ENCODE data around the gene RGS17.
"Not testable (repeated sequence)": the region's sequence is repeated elsewhere in the genome, so short reads cannot be mapped to it uniquely, and the experiment has no call there.

Gene RGS17

DNA sequence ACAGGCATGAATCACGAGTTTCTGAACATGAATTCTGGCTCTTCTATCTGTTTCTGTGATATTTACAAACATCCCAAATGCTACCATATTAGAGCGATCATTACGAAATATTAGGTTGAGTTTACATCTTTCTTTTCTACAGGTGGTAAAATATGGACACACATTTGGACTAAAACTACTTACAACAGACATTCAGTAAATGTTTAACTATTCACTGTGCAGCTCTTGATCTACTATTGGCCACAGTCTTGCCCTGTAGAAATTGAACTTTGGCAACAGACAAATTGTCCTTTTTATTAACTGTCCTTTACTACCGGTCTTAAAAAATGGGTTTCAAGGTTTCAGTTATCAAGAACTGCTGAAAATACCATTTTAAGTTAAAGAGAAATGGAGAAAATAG is 102.1 kb downstream of the RGS17 start:
- no peak for DNase-seq

DNA sequence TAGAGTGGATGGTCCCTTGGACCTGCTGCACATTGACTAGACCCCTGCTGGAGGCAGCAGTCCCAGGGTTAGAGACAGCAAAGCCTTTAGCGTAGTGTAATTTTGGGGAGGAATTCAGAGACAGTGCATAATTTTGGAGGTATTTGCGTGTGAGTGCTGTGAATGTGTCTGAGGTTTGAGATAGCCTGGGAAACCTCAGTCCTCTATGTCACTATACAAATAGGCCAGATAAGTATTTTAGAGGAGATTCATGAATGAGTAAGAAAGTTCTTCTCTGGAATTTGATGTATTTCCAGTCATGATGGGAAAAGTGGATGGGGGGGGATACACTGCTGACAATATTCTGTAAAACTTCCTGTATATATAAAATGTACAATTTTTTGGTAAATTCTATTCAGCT is 102.8 kb downstream of the RGS17 start:
- no peak for DNase-seq

DNA sequence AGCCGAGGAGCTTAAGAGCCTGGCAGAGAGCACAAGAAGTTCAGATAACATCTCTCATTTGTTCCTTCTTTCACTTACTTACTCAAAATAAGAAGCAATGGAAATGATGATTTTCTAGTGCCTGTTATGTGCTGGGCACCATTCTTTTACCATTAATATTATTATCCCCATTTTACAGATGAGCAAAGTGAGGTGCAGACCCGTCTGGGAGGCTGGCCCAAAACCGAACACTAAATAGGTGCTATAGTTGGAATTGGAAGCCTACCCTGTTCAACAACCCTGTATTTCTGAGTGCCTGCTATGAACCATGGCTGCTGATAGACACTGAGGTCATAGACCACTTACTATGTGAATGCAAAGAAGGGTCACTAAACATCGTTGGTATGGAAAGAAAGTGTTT is 103.6 kb downstream of the RGS17 start:
- DNase-seq: no peak

GRCh38 chr6:153024709-153025017 is 106.4 kb downstream of the RGS17 start:
- no peak for DNase-seq

DNA sequence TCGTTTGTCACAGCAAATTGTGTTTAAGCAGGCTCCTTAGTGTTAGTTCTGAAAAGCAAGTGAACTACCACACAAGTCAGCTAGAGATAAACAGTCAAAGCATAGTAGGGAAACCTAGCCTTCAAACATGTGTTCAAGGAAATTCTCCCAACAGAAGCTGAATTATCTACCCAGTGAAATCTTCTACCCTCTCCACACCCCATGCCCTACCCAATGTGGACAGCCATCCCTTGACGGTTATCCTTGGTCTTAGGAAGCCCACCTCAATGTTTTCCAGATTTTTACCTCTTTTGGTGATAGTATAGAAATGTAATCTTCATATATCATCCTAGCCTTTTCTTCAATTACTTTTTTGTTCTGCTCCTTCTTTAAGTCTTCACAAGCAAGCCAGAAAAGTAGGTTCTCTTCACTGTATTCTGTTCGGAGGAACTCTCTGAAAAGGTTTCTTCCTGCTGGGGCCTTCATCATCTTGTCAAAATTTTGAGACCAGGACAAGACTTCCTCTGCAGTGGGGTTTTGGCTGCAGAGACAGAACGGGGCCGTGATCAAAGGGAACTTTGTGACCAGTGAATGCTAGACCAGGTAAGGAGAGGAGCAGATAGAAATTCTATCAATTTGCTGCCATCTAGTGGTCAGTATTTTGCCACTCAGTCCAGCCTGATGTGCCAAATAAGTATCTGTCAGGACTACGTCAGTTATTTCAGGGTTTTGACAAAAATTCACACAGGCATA is 106.9 kb downstream of the RGS17 start:
- peak; percentile 7 for DNase-seq

GRCh38 chr6:153018355-153018754 is 112.7 kb downstream of the RGS17 start:
- DNase-seq: no peak

- no peak for DNase-seq
These were observed 114.2 kb downstream of the RGS17 start for GRCh38 chr6:153016846-153017245.

GRCh38 chr6:153015094-153015640 is 115.9 kb downstream of the RGS17 start:
- no peak for DNase-seq

DNA sequence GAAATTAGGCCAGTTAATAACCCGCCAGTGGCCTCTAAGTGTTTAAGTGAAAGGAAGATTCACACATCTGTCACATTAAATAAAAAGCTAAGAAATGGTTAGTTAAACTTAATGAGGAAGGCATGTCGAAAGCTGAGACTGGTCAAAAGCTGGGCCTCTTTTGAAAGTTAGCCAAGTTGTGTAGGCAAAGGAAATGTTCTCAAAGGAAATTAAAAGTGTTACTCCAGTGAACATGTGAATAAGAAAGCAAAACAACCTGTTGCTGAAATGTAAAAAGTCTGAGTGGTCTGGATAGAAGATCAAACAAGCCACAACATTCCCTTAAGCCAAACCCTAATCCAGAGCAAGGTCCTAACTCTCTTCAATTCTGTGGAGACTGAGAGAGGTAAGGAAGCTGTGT is 117.6 kb downstream of the RGS17 start:
- DNase-seq: no peak

DNA sequence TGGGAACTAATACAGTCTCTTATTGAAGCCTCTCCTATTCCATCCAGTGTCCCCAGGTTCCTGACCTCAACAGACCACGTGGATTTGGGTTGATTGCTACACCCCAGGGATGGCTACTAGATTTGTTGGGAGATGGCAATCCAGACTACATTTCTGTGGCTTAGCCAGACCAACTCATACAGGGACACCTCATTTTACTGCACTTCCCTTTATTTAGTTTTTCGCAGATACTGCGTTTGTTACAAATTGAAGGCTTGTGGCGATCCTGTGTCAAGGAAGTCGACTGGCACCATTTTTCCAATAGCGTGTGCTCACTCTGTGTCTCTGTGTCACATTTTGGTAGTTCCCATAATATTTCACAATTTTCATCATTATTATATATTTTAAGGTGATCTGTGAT is 118.2 kb downstream of the RGS17 start:
- no peak for DNase-seq

DNA sequence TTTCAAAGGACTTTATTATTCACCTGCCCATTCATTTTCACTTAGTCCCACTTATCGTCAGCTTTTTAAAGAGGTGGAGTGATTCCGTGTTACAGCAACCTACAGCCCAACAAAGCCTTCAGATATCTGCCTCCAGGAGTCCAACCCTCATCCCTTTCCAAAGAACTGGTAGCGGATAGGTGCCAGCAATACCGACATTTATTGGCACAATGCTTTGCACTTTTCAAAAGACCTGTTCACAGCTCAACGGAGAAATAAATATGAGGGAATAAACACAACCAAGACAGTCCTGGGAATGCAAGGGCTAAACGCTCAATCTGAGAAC is 127.8 kb downstream of the RGS17 start:
- peak; percentile 4 for DNase-seq

GRCh38 chr6:153002613-153003365 is 128.3 kb downstream of the RGS17 start, which contains the start of gene MTRF1L:
Gene MTRF1L, minus strand, starts transcription at chr6:153002709. Its CDS starts 24 bp downstream, at chr6:153002685.
- DNase-seq: peak; percentile 78

DNA sequence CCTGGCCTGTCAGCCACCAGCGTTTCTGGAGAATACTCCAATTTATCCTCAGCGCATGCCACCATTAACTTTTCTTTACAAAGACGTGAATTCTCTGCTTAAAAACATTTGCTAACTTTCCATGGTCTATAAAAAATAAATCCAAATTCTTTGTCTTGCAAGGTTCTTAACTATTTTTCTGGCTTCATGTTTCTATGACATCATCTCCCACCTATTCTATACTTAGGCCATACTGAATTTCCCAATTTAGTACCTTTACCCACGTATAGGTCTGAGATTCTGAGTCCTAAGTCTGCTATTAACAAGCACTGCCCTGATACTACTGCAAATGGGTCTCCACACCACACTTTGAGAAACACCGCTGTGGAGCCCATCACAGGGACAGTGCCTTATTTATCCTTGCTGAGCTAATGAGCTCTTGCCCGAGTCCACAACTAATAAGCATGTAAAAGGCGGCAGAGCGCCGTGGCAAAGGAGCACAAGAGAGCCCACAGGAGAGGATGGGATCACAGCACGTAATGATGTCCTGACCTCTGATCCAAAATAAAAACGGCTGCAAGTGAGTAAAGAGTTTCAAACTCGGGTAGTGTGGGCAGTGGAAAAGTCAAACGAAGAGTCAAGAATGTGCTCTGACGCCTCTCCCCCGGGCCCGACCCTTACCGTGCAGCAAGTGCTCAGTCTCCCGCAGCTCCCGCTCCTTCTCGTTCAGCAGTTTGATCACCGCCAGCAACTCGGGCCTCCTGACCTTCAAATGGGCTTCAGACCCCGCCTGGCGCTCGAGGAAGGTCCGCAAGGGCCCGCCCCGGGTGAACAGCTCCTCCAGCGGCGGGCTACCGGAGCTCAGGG is 129.1 kb downstream of the RGS17 start:
- DNase-seq: no peak

DNA sequence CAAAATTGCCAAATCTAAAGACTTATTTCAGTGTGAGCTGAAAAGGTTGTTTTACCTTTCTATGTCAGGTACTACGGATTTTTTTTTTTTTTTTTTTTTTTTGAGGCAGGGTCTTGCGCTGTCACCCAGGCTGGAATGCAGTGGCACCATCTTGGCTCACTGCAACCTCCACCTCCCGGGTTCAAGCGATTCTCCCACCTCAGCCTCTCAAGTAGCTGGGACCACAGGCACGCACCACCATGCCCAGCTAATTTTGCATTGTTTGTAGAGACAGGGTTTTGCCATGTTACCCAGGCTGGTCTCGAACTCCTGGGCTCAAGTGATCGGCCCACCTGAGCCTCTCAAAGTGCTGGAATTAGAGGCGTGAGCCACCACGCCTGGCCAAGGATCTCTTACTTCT is 130.3 kb downstream of the RGS17 start:
- DNase-seq: not testable (repeated sequence)

- no peak for DNase-seq
These were observed 130.8 kb downstream of the RGS17 start for GRCh38 chr6:153000243-153000642.

GRCh38 chr6:152999538-152999937 is 131.5 kb downstream of the RGS17 start:
- DNase-seq: not testable (repeated sequence)

GRCh38 chr6:152993847-152994246 is 137.2 kb downstream of the RGS17 start:
- DNase-seq: no peak

GRCh38 chr6:152993431-152993830 is 137.7 kb downstream of the RGS17 start:
- DNase-seq: no peak

- DNase-seq: no peak
These were observed 144.1 kb downstream of the RGS17 start for GRCh38 chr6:152986978-152987377.

DNA sequence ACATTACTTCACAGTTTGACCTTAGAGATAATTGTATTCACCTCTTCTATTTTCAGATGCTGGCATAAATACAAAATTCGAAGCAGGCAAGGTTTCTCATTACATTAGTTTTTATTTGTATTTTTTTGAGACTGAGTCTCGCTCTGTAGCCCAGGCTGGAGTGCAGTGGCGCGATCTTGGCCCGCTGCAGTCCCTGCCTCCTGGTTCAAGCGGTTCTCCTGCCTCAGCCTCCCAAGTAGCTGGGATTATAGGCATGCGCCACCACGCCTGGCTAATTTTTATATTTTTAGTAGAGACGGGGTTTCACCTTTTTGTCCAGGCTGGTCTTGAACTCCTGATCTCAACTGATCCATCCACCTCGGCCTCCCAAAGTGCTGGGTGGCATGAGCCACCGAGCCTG is 145.8 kb downstream of the RGS17 start:
- not testable (repeated sequence) for DNase-seq

DNA sequence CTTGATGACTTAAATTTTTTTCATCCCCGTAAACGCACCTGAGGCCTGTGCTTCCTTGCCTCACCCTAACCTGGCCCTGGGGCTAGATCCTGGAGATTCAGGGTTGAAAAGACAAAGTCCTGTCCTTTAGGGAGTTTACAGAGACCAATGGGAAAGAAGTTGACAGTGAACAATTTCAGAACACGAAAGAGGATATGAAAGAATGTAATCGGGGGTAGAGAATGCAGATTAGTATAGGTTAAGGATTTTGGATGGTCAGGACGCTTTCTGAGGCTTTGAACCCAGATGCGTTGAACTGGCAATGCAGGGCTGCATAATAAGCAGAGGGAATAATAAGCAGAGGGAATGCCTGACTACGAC is 146.6 kb downstream of the RGS17 start:
- DNase-seq: no peak

- DNase-seq: peak; percentile 6
These were observed 147.2 kb downstream of the RGS17 start for GRCh38 chr6:152983637-152984512.
